Measurements from ENCODE around the gene PRKG1. TPM values are rescaled to one million over a fixed set of nuclear protein-coding genes. Genes with fewer than 3 reads are reported as not detected.
A peak's percentile ranks its signal among the peaks of the same experiment; 100 is the strongest.

PRKG1 gene
- total and polyA plus RNA-seq, 2 donors (not counting 1 experiment from before 2014, with no cell fraction given) = 45.8 to 71.8 TPM

DNA sequence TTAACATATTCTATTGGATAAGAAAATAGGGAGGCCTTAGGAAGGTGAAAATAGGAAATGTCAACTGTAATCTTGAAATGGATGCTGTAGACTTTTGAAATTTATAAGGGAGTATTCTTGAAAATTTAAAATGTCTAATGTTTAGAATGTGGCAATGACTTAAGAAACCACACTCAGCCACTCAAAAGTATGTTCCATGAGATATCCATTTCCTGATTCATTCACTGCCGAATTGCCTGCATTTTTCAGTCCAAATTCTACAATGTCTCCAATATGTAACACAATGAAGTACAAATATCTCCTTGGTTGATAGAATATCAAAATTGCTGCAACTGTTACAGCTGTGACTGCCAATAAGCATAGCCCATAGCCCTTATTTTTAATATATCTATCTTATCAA, 25.9 kb downstream of the PRKG1 start:
- H3K4me3 ChIP-seq (replicated peaks in 1 of 4; ENCODE audit: control extremely low read depth in 1 of 4, insufficient read depth in 1 of 4, low read depth in 3 of 4, low read length in 4 of 4) = no peak overlapping the region
- DNase-seq (ENCODE audit: low read depth in 2 of 2) = peak in 1 of 2 donors; percentile 30
- H3K9ac ChIP-seq (ENCODE audit: insufficient read depth, low read length) = no peak overlapping the region
- no peaks in the 10 kb centered on the region for H3K36me3 ChIP-seq (ENCODE audit: control insufficient read depth, insufficient read depth, low read length)
- H2AFZ ChIP-seq (ENCODE audit: low read length) = no peak overlapping the region
- H3K27ac ChIP-seq (ENCODE audit: insufficient read depth, low read length) = no peak overlapping the region
- H3K4me1 ChIP-seq (ENCODE audit: control insufficient read depth, extremely low read depth, insufficient read depth, low read length) = no peaks in the 10 kb centered on the region
- H3K4me2 ChIP-seq (ENCODE audit: extremely low read depth, insufficient read depth, low read length) = no peak overlapping the region
- peaks cover 10% of the 10 kb centered on the region for H3K79me2 ChIP-seq (ENCODE audit: control insufficient read depth, insufficient read depth, low read length)
- H4K20me1 ChIP-seq (ENCODE audit: control insufficient read depth, extremely low read depth, insufficient read depth, low read length) = no peaks in the 10 kb centered on the region
- no peaks in the 10 kb centered on the region for H3K27me3 ChIP-seq (ENCODE audit: control insufficient read depth, insufficient read depth, low read length)
- no peak for TF ChIP-seq CTCF (conservative IDR thresholded peaks at IDR 0.05 in 1 of 2, IDR thresholded peaks at IDR 0.05 in 1 of 2; ENCODE audit: low read depth in 1 of 2, low read length in 2 of 2)
- TF ChIP-seq EZH2 (IDR thresholded peaks at IDR 0.05; ENCODE audit: low read length, missing control alignments) = no peak
- no peaks in the 10 kb centered on the region for H3K9me3 ChIP-seq (ENCODE audit: control insufficient read depth, insufficient read depth, low read depth, low read length)

GRCh38 chr10:51103554-51104217, 29.4 kb downstream of the PRKG1 start:
- no peaks in the 10 kb centered on the region for H4K20me1 ChIP-seq (ENCODE audit: control insufficient read depth, extremely low read depth, insufficient read depth, low read length)
- no peak overlapping the region for H3K4me3 ChIP-seq (replicated peaks in 1 of 4; ENCODE audit: control extremely low read depth in 1 of 4, insufficient read depth in 1 of 4, low read depth in 3 of 4, low read length in 4 of 4)
- no peak overlapping the region for H3K27ac ChIP-seq (ENCODE audit: insufficient read depth, low read length)
- H2AFZ ChIP-seq (ENCODE audit: low read length) = no peak overlapping the region
- H3K27me3 ChIP-seq (ENCODE audit: control insufficient read depth, insufficient read depth, low read length) = no peaks in the 10 kb centered on the region
- peaks cover 3% of the 10 kb centered on the region for H3K4me1 ChIP-seq (ENCODE audit: control insufficient read depth, extremely low read depth, insufficient read depth, low read length)
- H3K9ac ChIP-seq (ENCODE audit: insufficient read depth, low read length) = no peak overlapping the region
- peak in 1 of 2 donors; percentile 15 for DNase-seq (ENCODE audit: low read depth in 2 of 2)
- TF ChIP-seq CTCF (conservative IDR thresholded peaks at IDR 0.05 in 1 of 2, IDR thresholded peaks at IDR 0.05 in 1 of 2; ENCODE audit: low read depth in 1 of 2, low read length in 2 of 2) (no peak), EZH2 (IDR thresholded peaks at IDR 0.05; ENCODE audit: low read length, missing control alignments) (no peak)
- H3K79me2 ChIP-seq (ENCODE audit: control insufficient read depth, insufficient read depth, low read length) = peaks cover 4% of the 10 kb centered on the region
- H3K4me2 ChIP-seq (ENCODE audit: extremely low read depth, insufficient read depth, low read length) = no peak overlapping the region
- no peaks in the 10 kb centered on the region for H3K9me3 ChIP-seq (ENCODE audit: control insufficient read depth, insufficient read depth, low read depth, low read length)
- no peaks in the 10 kb centered on the region for H3K36me3 ChIP-seq (ENCODE audit: control insufficient read depth, insufficient read depth, low read length)

- Histone ChIP-seq H4K20me1 (ENCODE audit: control insufficient read depth, extremely low read depth, insufficient read depth, low read length) (no peaks in the 10 kb centered on the region), H3K27me3 (ENCODE audit: control insufficient read depth, insufficient read depth, low read length) (no peaks in the 10 kb centered on the region), H3K9me3 (ENCODE audit: control insufficient read depth, insufficient read depth, low read depth, low read length) (no peaks in the 10 kb centered on the region), H2AFZ (ENCODE audit: low read length) (no peak overlapping the region), H3K4me1 (ENCODE audit: control insufficient read depth, extremely low read depth, insufficient read depth, low read length) (peaks cover 3% of the 10 kb centered on the region), H3K27ac (ENCODE audit: insufficient read depth, low read length) (no peak overlapping the region), H3K4me2 (ENCODE audit: extremely low read depth, insufficient read depth, low read length) (no peak overlapping the region), H3K9ac (ENCODE audit: insufficient read depth, low read length) (no peak overlapping the region), H3K36me3 (ENCODE audit: control insufficient read depth, insufficient read depth, low read length) (no peaks in the 10 kb centered on the region), H3K4me3 (replicated peaks in 1 of 4; ENCODE audit: control extremely low read depth in 1 of 4, insufficient read depth in 1 of 4, low read depth in 3 of 4, low read length in 4 of 4) (no peak overlapping the region), H3K79me2 (ENCODE audit: control insufficient read depth, insufficient read depth, low read length) (peaks cover 5% of the 10 kb centered on the region)
- TF ChIP-seq CTCF (conservative IDR thresholded peaks at IDR 0.05 in 1 of 2, IDR thresholded peaks at IDR 0.05 in 1 of 2; ENCODE audit: low read depth in 1 of 2, low read length in 2 of 2) (no peak), EZH2 (IDR thresholded peaks at IDR 0.05; ENCODE audit: low read length, missing control alignments) (no peak)
- peak in 1 of 2 donors; percentile 36 for DNase-seq (ENCODE audit: low read depth in 2 of 2)
Observed at GRCh38 chr10:51106311-51106945, 32.1 kb downstream of the PRKG1 start.
